WERI-Rb-1 (cell line): ENCODE data around the gene P3H2.

Experiments
- DNase-seq: peaks from one replicate; pipeline ENCODE4 v3.0.0-alpha.2; 2020
- H3K27ac ChIP-seq: fragments of 250-450 bp; sonication (Bioruptor Pico); 2 replicates; pipeline ENCODE4 v1.5.1; 2020; ENCODE audit warnings: mild to moderate bottlenecking, moderate library complexity
- H3K27me3 ChIP-seq: fragments of 250-450 bp; sonication (Bioruptor Pico); 2 replicates; pipeline ENCODE4 v1.5.1; 2021; ENCODE audit warnings: mild to moderate bottlenecking, low read depth, moderate library complexity; ENCODE audit not compliant: insufficient read depth, severe bottlenecking
- H3K36me3 ChIP-seq: fragments of 250-450 bp; sonication (Bioruptor Pico); 2 replicates; pipeline ENCODE4 v1.5.1; 2020; ENCODE audit warnings: mild to moderate bottlenecking, moderate library complexity
- H3K4me3 ChIP-seq: 2 replicates; pipeline ENCODE4 v1.5.1; 2011; ENCODE audit warnings: low read depth, mild to moderate bottlenecking, control low read depth, low read length
- H3K9me3 ChIP-seq: fragments of 250-450 bp; sonication (Bioruptor Pico); 2 replicates; pipeline ENCODE4 v1.5.1; 2021; ENCODE audit warnings: mild to moderate bottlenecking, moderate library complexity; ENCODE audit not compliant: severe bottlenecking
- TF ChIP-seq, protein P1 (sequence below): IDR thresholded peaks from 2 replicates; pipeline ENCODE4 v1.5.1; 2011; ENCODE audit warnings: low read depth, mild to moderate bottlenecking, control low read depth, inconsistent platforms, low read length

The P3H2 gene

GRCh38 chr3:189988854-189989253 lies 131.8 kb downstream of the P3H2 start:
- Histone ChIP-seq H3K27me3 (no peaks in the 10 kb centered on the region), H3K4me3 (no peak overlapping the region), H3K9me3 (no peaks in the 10 kb centered on the region), H3K36me3 (no peaks in the 10 kb centered on the region), H3K27ac (no peak overlapping the region)
- no peak for DNase-seq
- TF ChIP-seq, protein P1, sequence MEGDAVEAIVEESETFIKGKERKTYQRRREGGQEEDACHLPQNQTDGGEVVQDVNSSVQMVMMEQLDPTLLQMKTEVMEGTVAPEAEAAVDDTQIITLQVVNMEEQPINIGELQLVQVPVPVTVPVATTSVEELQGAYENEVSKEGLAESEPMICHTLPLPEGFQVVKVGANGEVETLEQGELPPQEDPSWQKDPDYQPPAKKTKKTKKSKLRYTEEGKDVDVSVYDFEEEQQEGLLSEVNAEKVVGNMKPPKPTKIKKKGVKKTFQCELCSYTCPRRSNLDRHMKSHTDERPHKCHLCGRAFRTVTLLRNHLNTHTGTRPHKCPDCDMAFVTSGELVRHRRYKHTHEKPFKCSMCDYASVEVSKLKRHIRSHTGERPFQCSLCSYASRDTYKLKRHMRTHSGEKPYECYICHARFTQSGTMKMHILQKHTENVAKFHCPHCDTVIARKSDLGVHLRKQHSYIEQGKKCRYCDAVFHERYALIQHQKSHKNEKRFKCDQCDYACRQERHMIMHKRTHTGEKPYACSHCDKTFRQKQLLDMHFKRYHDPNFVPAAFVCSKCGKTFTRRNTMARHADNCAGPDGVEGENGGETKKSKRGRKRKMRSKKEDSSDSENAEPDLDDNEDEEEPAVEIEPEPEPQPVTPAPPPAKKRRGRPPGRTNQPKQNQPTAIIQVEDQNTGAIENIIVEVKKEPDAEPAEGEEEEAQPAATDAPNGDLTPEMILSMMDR: no peak

DNA sequence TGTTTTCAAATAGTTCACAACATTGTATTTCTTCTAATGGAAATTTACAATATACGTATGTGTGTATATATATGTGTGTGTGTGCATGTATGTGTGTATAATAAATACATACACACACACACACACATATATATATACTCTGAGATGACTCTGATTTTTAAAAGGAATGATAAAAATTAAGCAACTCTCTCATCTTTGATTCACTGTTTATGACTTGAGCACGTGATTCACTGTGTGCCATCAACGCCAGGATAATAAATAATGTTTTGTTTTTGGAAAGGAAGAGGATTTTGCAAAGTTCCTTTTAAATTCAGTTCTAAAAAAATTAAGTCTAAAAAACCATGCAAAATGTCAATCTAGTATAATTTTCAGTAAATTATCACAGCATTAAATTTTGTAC lies 132.4 kb downstream of the P3H2 start:
- H3K9me3 ChIP-seq: no peaks in the 10 kb centered on the region
- no peak overlapping the region for H3K27ac ChIP-seq
- H3K27me3 ChIP-seq: no peaks in the 10 kb centered on the region
- H3K4me3 ChIP-seq: no peak overlapping the region
- no peaks in the 10 kb centered on the region for H3K36me3 ChIP-seq
- TF ChIP-seq, protein P1: no peak
- DNase-seq: no peak

DNA sequence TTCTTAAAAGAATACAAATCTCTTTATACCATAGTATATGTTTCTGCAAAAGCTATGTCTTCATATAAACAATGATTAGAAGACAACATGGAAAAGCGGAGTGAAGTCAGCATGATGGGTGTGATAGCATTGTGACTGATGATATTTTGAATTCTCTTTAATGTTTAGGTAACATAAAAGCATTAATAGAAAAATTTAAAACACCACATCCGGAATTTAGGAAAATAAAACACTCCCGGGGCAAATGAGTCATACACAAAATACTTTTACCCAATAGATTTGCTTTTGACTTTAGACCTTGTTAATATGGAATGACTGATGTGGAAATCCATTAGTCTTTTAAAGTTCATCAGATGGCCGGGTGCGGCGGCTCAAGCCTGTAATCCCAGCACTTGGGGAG lies 134.7 kb downstream of the P3H2 start:
- Histone ChIP-seq H3K27me3 (no peaks in the 10 kb centered on the region), H3K27ac (no peak overlapping the region), H3K4me3 (no peak overlapping the region), H3K36me3 (no peaks in the 10 kb centered on the region), H3K9me3 (no peaks in the 10 kb centered on the region)
- no peak for DNase-seq
- TF ChIP-seq, protein P1: no peak

- Histone ChIP-seq H3K9me3 (no peaks in the 10 kb centered on the region), H3K27me3 (no peaks in the 10 kb centered on the region), H3K27ac (no peak overlapping the region), H3K36me3 (no peaks in the 10 kb centered on the region), H3K4me3 (no peak overlapping the region)
- TF ChIP-seq, protein P1: no peak
- no peak for DNase-seq
Observed at GRCh38 chr3:189983612-189984011, 137.1 kb downstream of the P3H2 start.

DNA sequence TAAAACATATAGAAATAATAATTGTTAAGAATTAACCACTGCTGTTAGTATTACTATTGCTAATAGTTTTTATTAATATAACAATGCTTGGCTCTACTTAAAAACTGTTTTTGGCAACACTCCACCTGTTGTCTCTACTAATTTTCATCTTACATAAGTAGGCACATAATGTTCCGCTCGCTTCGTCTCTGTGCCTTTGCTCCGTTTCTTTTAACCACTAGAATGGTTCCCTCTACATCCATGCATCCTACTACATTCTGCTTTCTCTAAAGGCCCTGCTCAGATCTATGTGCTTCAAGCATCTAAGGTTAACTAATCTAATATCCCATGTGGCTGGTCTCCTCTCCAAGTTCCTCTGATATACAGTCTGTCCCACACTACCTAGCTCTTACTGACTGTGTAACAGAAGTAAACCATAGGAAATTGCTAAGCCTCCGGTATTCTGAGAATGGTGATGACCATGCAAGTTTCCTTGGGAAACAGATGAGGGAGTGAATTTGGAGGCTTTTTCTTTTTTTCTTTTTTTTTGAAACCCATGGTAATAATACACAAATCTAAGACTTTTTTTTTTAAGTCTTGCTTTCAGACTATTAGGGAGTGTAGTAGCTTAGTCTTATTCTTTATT lies 138.3 kb downstream of the P3H2 start:
- no peak for DNase-seq
- Histone ChIP-seq H3K36me3 (no peaks in the 10 kb centered on the region), H3K27me3 (no peaks in the 10 kb centered on the region), H3K9me3 (no peaks in the 10 kb centered on the region), H3K27ac (no peak overlapping the region), H3K4me3 (no peak overlapping the region)
- TF ChIP-seq, protein P1: no peak

DNA sequence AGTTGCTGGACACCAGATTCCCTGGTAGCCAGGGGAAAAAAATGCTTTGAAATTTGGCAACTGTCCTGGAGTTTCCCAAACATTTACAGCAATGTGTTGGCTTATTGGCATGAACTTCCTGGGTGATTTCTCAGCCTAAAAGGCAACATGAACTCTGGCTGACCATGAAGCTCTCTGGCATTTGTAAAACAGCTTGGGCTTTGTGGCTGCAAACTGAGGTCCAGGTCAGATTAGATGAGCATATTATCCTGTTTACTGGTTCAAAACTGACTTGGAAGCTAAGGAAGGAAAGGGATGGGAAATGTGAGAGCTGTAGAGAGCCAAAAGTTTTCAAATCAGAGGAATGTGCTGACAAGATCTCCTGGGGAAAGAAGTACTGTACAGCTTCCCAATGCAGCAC lies 139.0 kb downstream of the P3H2 start:
- H3K27me3 ChIP-seq: no peaks in the 10 kb centered on the region
- no peaks in the 10 kb centered on the region for H3K36me3 ChIP-seq
- no peaks in the 10 kb centered on the region for H3K9me3 ChIP-seq
- TF ChIP-seq, protein P1: no peak
- no peak for DNase-seq
- no peak overlapping the region for H3K4me3 ChIP-seq
- H3K27ac ChIP-seq: no peak overlapping the region
